K562 (cell line): Measurements from ENCODE around the gene IP6K2. TPM values are rescaled to one million over a fixed set of nuclear protein-coding genes. Genes with fewer than 3 reads are reported as not detected.

Experiments
- BRF2 ChIP-seq: IDR thresholded peaks from 3 replicates; pipeline ENCODE4 v1.6.1; 2011; ENCODE audit warnings: borderline replicate concordance, mild to moderate bottlenecking; ENCODE audit not compliant: insufficient read length, insufficient read depth
- C11orf30 ChIP-seq: fragments of 450-650 bp; IDR thresholded peaks from 2 replicates; pipeline ENCODE4 v1.6.1; 2016; ENCODE audit warnings: low read depth, mild to moderate bottlenecking
- CEBPZ ChIP-seq: fragments of 150-350 bp; IDR thresholded peaks from 2 replicates; pipeline ENCODE4 v1.6.1; 2014; ENCODE audit warnings: low read depth, mild to moderate bottlenecking, low read length, borderline replicate concordance
- E2F6 ChIP-seq, 2 experiments: IDR thresholded peaks; 2 replicates each; pipeline ENCODE4 v1.6.1; 2011; ENCODE audit warnings: borderline replicate concordance in 1 of 2, control low read depth in 1 of 2, low read depth in 1 of 2, low read length in 1 of 2, mild to moderate bottlenecking in 1 of 2, mixed read lengths in 1 of 2, moderate library complexity in 1 of 2; ENCODE audit not compliant: insufficient read depth in 1 of 2, insufficient read length in 1 of 2, poor library complexity in 1 of 2, severe bottlenecking in 1 of 2; ENCODE audit errors: extremely low read depth in 1 of 2
- ERF ChIP-seq: fragments of 450-650 bp; formaldehyde crosslinking; IDR thresholded peaks from 2 replicates; pipeline ENCODE4 v1.4.0; 2020; ENCODE audit warnings: mild to moderate bottlenecking, mixed read lengths
- ESRRA ChIP-seq: fragments of 450-650 bp; IDR thresholded peaks from 2 replicates; pipeline ENCODE4 v1.6.1; 2014; ENCODE audit warnings: low read depth, mild to moderate bottlenecking, moderate library complexity, borderline replicate concordance
- HMG20A ChIP-seq: fragments of 450-650 bp; formaldehyde crosslinking; conservative IDR thresholded peaks from 2 replicates; pipeline ENCODE4 v1.4.0; 2020; ENCODE audit warnings: mild to moderate bottlenecking, mixed read lengths
- ILK ChIP-seq: fragments of 450-650 bp; IDR thresholded peaks from 2 replicates; pipeline ENCODE4 v1.6.1; 2016; ENCODE audit warnings: missing genetic modification characterization, low read depth, mild to moderate bottlenecking, missing compliant biosample characterization, moderate library complexity, borderline replicate concordance
- KAT2B ChIP-seq: IDR thresholded peaks from one replicate; pipeline ENCODE4 v1.6.1; 2012; ENCODE audit warnings: low read depth, mild to moderate bottlenecking, control low read depth, inconsistent platforms, low read length, moderate library complexity
- NCOA2 ChIP-seq, 2 experiments: fragments of 450-650 bp; IDR thresholded peaks; 2 replicates each; pipeline ENCODE4 v1.6.1; 2018; ENCODE audit warnings: mild to moderate bottlenecking in 2 of 2, moderate library complexity in 1 of 2; ENCODE audit not compliant: partially characterized antibody in 2 of 2
- RUNX1 ChIP-seq: sonication (generic); IDR thresholded peaks from 2 replicates; pipeline ENCODE4 v1.6.1; 2016; ENCODE audit warnings: antibody characterized with exemption, low read depth
- TFAM ChIP-seq: fragments of 250-450 bp; sonication (Bioruptor Pico); conservative IDR thresholded peaks from 2 replicates; pipeline ENCODE4 v1.5.0; 2021; ENCODE audit warnings: mild to moderate bottlenecking, moderate library complexity
- ZFX ChIP-seq: sonication (generic); formaldehyde crosslinking; IDR thresholded peaks from 2 replicates; pipeline ENCODE4 v1.8.0; 2022; ENCODE audit warnings: mild to moderate bottlenecking, missing genetic modification reagents, moderate library complexity
- ZHX1 ChIP-seq: fragments of 150-350 bp; conservative IDR thresholded peaks from 2 replicates; pipeline ENCODE4 v1.6.1; 2014; ENCODE audit warnings: low read length
- ZNF551 ChIP-seq: fragments of 250-450 bp; sonication (Bioruptor Pico); IDR thresholded peaks from 2 replicates; pipeline ENCODE4 v1.5.0; 2021; ENCODE audit warnings: mild to moderate bottlenecking, moderate library complexity
- ZSCAN29 ChIP-seq: fragments of 450-650 bp; IDR thresholded peaks from 2 replicates; pipeline ENCODE4 v1.6.1; 2017
- polyA plus RNA-seq, 8 experiments: library from polyadenylated mRNA; depleted of rRNA in 4 of 8; stranded (reverse) in 5 of 8; unstranded in 3 of 8; fragments of >200 nt; fragmentation: Nextera tagmentation in 2 of 8; fragmentation: Illumina TruSeq in 1 of 8; extraction: Ambion mirVana in 2 of 8; extraction: Trizol in 1 of 8; gene quantifications; 2 replicates each; pipeline versions ENCODE4 v1.2.1 to v1.2.3, GENCODE V29; 2011 to 2014; ENCODE audit warnings: inconsistent platforms in 1 of 8, missing spikeins in 1 of 8
- total RNA-seq, 7 experiments: library from RNA; depleted of rRNA in 6 of 7; stranded (reverse); fragments of >200 nt in 6 of 7; fragmentation: Illumina TruSeq in 2 of 7; extraction: Trizol in 2 of 7; gene quantifications; 2 replicates each; pipeline versions ENCODE4 v1.2.1 to v1.2.3, GENCODE V29; 2011 to 2021; ENCODE audit warnings: low replicate concordance in 1 of 7

The IP6K2 gene
- total and polyA plus RNA-seq, 9 of the 15 experiments (the other 6 are each of a cell fraction or from before 2014, with no cell fraction given) = 19.6 to 78.1 (median 48.0) TPM

- TF ChIP-seq E2F6 (IDR thresholded peaks at IDR 0.05; ENCODE audit: borderline replicate concordance in 1 of 2, extremely low read depth in 1 of 2, insufficient read depth in 1 of 2, insufficient read length in 1 of 2, low read depth in 1 of 2, low read length in 1 of 2, poor library complexity in 1 of 2, severe bottlenecking in 1 of 2) (peak; percentile 44 to 71), BRF2 (no peak), ZHX1 (no peak), CEBPZ (no peak), ILK (tag) (no peak), TFAM (no peak), HMG20A (no peak), ESRRA (no peak), ZNF551 (no peak), ERF (no peak), NCOA2 (IDR thresholded peaks at IDR 0.05; ENCODE audit: partially characterized antibody in 2 of 2) (no peak), C11orf30 (no peak), RUNX1 (no peak), KAT2B (no peak), ZFX (CRISPR knock-in tag) (no peak), ZSCAN29 (no peak)
These were observed 54.1 kb downstream of the IP6K2 start, which contains the start of gene CELSR3 (continued) for GRCh38 chr3:48662753-48663488.
